Activated naive CD4-positive, alpha-beta T cell treated with anti-CD3 and anti-CD28 coated beads, Interleukin-2, amount 10 ng/mL, durations not matched to agents 5 hours and 36 hours (primary cell): ENCODE results near the gene CDR2L. TPM values are rescaled to one million over a fixed set of nuclear protein-coding genes. Genes with fewer than 3 reads are reported as not detected.

Source experiments
- total RNA-seq, 2 experiments: library from RNA; stranded (reverse); gene quantifications; one replicate each; pipeline ENCODE4 v1.2.3, GENCODE V29; 2021

CDR2L gene
- total RNA-seq: under 1 TPM; 0.28 to 0.41 TPM

DNA sequence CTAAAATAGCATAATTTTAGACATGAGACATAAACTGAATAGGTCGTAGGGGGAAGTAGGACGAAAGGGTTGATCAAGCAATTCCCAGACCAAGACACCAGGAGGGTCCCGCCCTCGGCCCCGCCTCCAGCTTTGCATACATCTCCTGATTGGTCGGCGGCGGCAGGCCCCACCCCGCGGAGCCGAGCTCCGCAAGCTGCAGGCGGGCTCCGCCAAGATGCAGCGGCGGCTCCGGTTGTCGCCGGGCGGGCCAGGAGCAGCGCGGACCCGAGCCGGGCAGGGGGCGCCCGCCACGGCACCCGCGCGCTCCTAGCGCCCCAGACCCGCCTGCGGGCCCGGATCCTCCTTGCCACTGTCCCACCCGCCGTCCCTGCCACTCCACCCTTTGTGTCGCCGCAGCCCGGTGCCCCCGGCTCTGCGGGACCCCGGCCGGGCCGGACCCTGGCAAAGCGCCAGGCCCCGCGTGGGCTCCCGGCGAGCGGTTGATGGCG, at the start of gene CDR2L:
CDR2L (plus strand) TSS at position 215 of the 491 bp plus-strand sequence. CDS start 412 bp downstream, outside the sequence.

DNA sequence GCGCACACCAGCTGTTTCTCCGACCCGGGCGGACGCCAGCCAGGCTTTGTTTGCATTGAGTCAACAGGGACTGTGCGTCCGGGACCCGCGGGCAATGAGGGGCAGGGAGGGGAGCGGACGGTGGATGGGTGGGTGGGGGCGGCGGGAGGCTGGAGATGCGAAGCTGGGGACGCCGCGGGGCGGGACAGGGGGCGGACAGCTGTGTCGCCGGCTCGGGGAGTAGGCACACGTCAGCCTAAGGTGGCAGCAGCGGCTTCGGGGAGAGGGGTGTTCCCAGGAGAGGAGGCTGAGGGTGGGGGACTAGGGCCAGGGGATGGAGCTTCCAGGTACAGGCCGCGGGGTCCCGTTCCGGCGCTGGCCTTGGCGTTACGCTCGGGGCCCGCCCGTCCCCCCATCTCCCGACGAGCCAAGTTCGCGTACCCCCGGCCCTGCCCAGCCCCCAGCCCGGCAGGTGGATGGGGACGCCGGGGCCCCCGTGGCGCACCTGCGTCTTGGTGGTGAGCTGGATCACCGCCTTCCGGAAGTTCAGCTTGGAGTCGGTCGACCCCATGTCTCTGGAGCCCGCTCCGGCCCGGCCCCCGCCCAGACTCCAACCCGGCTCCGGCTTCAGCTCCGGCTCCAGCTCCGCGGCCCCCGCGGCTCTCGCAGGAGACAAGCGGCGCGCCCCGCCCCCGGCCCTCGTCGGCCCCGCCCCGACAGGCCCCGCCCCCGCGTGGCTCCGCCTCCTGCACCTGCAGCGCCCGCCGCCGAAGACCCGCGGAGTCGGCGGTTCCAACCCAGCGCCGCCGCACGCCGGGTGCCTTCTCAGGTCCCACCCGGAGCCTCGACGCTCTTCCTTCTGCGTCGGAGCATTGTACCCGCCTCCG, 15.1 kb upstream of the CDR2L start, which contains the start of gene HID1:
HID1 (minus strand) TSS at position 653 of the 866 bp plus-strand sequence; CDS start at position 550, 103 bp downstream.

DNA sequence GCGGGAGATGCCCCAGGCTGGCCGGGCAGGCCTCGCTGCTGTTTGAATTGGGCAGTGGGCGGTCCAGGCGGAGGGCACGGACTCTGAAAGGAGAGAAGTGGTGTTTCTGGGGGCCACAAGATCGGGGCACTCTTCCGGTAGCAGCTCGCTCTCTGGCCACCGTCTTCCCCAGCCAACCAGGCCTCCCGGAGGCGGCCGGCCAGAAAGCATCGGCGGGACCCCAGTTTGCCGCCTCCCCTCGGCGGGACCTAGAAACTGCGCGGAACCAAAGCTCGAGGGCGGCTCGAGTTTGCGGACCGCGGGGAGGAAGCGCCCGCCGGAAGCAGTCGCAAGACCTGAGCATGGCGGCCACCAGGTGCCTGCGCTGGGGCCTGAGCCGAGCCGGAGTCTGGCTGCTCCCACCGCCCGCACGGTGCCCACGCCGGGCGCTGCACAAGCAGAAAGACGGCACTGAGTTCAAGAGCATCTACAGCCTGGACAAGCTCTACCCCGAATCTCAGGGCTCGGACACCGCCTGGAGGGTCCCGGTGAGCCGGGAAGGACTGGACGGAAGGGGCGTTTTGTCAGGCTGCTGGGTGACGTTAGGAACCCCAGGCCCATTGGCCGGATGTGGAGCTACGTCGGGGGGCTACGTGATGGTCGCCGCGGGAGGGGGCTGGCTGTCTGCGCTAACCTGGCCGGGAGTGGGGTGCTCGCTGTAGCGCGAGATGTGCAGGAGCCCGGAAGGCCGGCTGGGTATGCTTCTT, 25.1 kb downstream of the CDR2L start, which contains the start of gene MRPL58:
MRPL58 (plus strand) TSS at position 325 of the 746 bp plus-strand sequence; CDS start at position 342, 17 bp downstream.

DNA sequence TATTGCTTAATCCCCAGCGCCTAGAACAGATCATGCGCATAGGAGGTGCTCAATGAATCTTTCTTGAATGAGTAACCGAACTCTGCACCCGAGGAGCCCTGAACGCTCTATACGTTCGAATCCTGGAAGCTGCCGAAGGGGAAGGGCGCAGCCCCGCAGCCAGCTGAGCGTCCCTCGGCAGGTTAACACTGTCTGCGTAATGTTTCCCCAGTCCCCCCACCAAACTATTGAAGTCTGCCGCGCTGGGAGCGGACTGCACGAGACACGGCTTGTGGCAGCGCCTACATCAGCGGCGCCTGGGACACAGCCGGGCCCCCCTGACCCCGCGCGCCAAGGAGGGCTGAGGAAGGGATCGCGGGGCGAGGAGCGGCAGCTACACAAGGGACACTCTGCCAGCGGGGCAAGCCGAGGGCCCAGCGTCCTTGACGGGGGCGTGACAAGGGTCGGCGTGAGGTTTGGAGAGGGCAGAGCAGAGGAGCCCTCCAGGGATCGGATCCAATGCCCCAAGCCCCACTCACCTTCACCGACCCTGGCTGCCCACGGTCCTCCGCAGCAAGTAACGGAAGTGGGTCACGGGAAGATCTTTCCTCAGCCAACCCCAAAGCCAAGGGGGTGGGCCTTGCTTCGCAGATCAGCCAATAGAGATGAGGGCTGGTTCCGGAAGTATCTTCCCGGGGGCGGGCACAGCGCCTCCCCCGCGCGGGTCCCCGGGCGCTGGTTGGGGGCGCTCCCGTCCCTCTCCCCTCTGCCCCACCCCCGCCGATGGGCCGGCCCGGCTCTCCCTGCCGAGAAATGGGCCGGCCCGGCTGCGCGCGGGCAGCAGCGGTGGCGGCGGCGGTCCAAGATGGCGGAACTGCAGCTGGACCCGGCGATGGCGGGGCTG, 59.2 kb downstream of the CDR2L start, which contains the start of the genes ATP5PD and KCTD2:
ATP5PD (minus strand) TSS at position 563 of the 883 bp plus-strand sequence. CDS start 4,319 bp downstream, outside the sequence.
KCTD2 (plus strand) TSS at position 819 of the 883 bp plus-strand sequence; CDS start at position 845, 26 bp downstream.

Other genes with a start within 250 kb of the CDR2L start
- 100 to 1,000 TPM; 256 to 262 TPM for gene NHERF1, start 239.0 kb upstream of the CDR2L start, total RNA-seq
- gene NAT9, start 211.3 kb upstream of the CDR2L start, total RNA-seq: 10 to 100 TPM; 43.4 to 44.8 TPM
- under 1 TPM in 1 of 2 experiments, not detected in 1; 0.10 TPM for gene GRIN2C, start 127.7 kb upstream of the CDR2L start, total RNA-seq
- gene FDXR, start 114.6 kb upstream of the CDR2L start, total RNA-seq: 10 to 100 TPM; 22.3 to 22.9 TPM
- gene FADS6, start 94.0 kb upstream of the CDR2L start, total RNA-seq: not detected
- gene USH1G, start 64.4 kb upstream of the CDR2L start, total RNA-seq: not detected
- not detected for gene OTOP2, start 63.4 kb upstream of the CDR2L start, total RNA-seq
- not detected for gene OTOP3, start 51.7 kb upstream of the CDR2L start, total RNA-seq
- under 1 TPM; 0.58 to 0.79 TPM for gene HID1, start 14.9 kb upstream of the CDR2L start, total RNA-seq
- 10 to 100 TPM; 37.0 to 40.4 TPM for gene MRPL58, start 25.0 kb downstream of the CDR2L start, total RNA-seq
- gene ATP5PD, start 59.3 kb downstream of the CDR2L start, total RNA-seq: 100 to 1,000 TPM; 234 to 239 TPM
- 10 to 100 TPM; 19.0 to 20.5 TPM for gene KCTD2, start 59.6 kb downstream of the CDR2L start, total RNA-seq
- gene SLC16A5, start 100.3 kb downstream of the CDR2L start, total RNA-seq: 10 to 100 TPM; 11.5 to 11.7 TPM
- 10 to 100 TPM; 14.3 to 14.6 TPM for gene ARMC7, start 122.3 kb downstream of the CDR2L start, total RNA-seq
- 10 to 100 TPM; 63.3 to 68.0 TPM for gene NT5C, start 144.1 kb downstream of the CDR2L start, total RNA-seq
- gene JPT1, start 166.9 kb downstream of the CDR2L start, total RNA-seq: 100 to 1,000 TPM; 161 TPM
- 100 to 1,000 TPM; 445 to 461 TPM for gene SUMO2, start 195.3 kb downstream of the CDR2L start, total RNA-seq
- 100 to 1,000 TPM in 1 of 2 experiments, 10 to 100 TPM in 1; 92.7 to 101 TPM for gene NUP85, start 218.0 kb downstream of the CDR2L start, total RNA-seq